GM21723 (cell line): ENCODE data around the gene CHRNG.
"Not testable (repeated sequence)": the region's sequence is repeated elsewhere in the genome, so short reads cannot be mapped to it uniquely, and the experiment has no call there.

Experiments used
- ATAC-seq: cut with Tn5 transposase; IDR thresholded peaks from one replicate; pipeline ENCODE4 v1.9.1; 2021; ENCODE audit warnings: mild to moderate bottlenecking, moderate library complexity; ENCODE audit not compliant: unreplicated experiment

The CHRNG gene

GRCh38 chr2:232543491-232543890, 4.0 kb downstream of the CHRNG start:
- ATAC-seq, result no peak

- ATAC-seq, result no peak
These were observed 4.6 kb downstream of the CHRNG start for GRCh38 chr2:232543928-232544631.

DNA sequence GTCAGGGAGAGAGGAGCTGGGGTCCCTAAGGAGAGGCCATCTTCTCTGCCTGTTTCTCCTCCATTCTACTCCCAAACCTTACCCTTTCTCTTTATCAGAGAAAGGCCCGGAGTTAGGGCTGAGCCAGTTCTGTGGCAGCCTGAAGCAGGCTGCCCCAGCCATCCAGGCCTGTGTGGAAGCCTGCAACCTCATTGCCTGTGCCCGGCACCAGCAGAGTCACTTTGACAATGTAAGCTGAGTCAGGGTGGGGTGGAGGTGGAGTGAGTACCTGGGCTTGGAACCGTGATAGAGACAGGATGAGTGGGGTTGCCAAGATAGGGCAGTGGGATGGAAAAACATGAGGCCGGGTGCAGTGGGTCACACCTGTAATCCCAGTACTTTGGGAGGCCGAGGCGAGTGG, 5.2 kb downstream of the CHRNG start:
- no peak for ATAC-seq

GRCh38 chr2:232545511-232546375, 6.3 kb downstream of the CHRNG start:
- ATAC-seq, result no peak

GRCh38 chr2:232547991-232548390, 8.5 kb downstream of the CHRNG start:
- ATAC-seq, result no peak

DNA sequence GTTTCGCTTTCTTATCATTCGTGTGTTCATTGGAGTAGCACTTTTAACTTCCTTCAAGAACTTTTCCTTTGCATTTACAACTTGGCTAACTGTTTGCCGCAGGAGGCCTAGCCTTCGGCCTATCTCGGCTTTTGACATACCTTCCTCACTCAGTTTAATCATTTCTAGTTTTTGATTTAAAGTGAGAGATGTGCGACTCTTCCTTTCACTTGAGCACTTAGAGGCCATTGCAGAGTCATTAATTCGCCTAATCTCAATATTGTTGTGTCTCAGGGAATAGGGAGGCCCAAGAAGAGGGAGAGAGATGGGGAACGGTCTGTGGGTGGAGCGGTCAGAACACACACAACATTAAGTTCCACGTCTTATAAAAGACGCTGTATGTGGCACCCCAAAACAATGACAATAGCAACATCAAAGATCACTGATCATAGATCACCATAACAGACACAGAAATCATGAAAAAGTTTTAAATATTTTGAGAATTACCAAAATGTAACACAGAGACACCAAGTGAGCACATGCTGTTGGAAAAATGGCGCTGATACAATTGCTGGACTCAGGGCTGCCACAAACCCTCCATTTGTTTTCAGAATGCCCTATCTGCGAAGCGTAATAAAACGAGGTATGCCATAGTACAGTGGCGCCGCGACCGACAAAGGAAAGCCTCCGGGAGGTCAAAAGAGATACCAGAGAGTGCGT, 10.3 kb downstream of the CHRNG start:
- ATAC-seq, result no peak

GRCh38 chr2:232550354-232551249, 11.1 kb downstream of the CHRNG start, which contains the start of the genes EIF4E2 and TIGD1:
TSS of gene EIF4E2 (plus strand) at chr2:232550689. CDS start at chr2:232550725, 36 bp downstream.
TSS of gene TIGD1 (minus strand) at chr2:232550557. CDS start at chr2:232549882, 675 bp downstream.
- ATAC-seq, result peak; percentile 93

DNA sequence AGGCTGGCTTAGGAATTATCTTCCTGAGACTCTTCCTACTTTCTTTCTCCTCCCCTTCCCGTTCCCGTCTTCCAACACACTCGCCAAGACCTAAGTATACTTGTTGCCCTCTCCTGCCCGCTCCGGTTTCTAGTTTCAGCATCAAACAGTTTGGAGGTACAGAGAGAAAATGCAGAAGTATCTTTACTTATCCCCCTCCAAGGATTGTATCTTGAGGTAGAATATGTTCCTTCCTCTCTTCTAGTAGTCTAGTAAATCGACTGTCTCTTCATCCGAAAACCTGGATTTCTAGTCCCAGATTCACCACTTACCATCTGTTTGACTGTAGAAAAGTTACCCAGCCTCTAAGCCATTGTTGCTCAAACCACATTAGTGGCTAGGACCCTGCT, 11.8 kb downstream of the CHRNG start:
- ATAC-seq, result no peak

DNA sequence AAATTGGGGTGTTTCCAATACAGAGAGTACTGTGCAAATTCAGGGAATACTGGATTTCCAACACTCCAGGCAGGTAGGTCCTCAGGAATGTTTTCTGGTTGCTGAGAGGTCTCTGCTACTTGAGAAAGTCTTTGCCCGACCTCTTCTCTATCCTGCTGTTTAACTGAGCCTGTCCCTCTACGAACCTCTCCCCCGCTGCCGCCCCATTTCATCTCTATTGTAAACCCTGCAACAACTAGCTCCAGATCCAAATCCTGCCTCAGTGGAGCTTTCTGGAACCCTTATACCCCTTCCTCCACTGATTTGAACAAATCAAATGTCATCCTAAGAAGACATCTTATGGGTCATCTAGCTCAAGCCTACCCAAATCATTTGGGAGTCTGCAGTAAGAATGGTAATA, 12.3 kb downstream of the CHRNG start:
- ATAC-seq, result no peak

- ATAC-seq, result no peak
These were observed 16.9 kb downstream of the CHRNG start for GRCh38 chr2:232556426-232556825.

GRCh38 chr2:232562515-232563151, 23.1 kb downstream of the CHRNG start:
- no peak for ATAC-seq

DNA sequence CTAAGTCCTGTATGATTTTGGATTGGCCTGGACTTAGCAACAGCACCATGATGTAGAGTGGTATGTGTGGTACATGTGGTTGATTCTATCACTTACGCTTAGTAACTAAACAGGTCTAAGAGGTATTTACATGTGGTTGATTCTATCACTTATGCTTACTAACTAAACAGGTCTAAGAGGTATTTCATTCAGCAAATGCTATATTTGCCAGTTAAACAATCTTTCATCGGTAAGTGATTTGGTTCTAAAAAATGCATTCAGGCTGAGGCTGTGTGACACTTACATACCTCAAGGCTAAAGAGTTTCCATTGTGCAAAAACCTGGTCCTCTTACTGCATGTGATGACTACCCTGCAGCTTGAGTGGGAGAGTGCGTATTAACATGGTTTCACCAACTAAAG, 24.1 kb downstream of the CHRNG start:
- no peak for ATAC-seq

GRCh38 chr2:232567721-232568120, 28.2 kb downstream of the CHRNG start:
- ATAC-seq, result no peak

DNA sequence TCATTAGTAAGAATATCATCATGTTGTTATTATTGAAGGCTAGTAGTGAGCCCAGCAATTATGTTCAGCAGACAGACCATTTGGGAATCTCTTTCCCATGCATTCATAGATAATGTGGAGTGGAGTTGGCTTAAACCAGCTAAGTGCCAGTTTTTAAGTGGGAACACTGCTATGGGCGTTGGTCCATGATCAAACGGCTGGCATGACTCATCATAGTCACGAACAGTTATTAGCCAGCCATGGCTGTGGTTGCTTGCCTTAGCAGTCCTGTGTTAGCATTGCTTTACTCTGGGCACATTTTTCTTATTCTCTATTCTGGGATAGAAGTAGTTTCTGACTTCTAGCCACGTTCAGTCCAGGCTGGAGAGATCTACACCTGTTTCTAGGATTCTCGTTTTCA, 28.7 kb downstream of the CHRNG start:
- ATAC-seq, result no peak

- no peak for ATAC-seq
These were observed 30.0 kb downstream of the CHRNG start for GRCh38 chr2:232569541-232569940.

GRCh38 chr2:232570481-232570880, 31.0 kb downstream of the CHRNG start:
- not testable (repeated sequence) for ATAC-seq

DNA sequence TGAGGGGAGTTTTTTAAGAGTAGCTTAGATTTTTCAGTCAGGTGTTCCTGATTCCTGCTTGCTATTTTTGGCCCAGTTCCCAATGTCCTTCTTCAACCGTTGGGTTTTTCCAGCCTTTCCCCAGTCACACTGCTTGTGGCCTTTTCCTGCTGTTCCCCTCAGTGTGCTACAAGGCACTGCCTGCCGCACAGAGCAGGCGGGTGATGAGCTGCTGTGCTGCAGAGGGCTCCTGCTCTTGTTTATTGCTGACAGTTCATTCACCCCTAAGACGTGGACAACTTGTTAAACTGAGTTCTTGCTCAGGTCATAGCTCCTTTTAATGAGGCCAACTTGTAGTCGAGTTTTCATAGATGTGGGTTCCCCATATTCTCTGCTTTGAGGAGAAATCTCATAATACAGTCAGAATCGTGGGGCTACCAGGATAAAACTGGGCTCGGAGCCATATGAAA, 31.6 kb downstream of the CHRNG start:
- no peak for ATAC-seq

DNA sequence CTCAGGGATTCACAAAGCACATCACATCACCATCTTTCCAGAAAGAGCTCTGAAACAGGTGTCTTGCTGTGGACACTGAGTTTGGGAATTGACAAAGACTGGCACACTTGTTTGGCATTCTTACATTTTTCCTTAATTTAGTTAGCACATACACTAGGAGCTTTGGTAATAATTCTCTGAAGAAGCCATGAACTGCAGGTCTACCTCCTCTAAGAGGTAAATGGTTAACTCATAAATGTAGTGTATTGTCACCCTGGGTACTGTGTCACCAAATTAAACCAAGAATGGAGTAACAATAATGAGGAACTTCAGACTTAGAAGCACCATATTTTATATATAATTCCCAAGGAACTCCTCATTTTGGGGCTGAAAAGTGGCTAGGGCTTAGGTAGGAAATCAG, 33.5 kb downstream of the CHRNG start:
- ATAC-seq, result no peak

GRCh38 chr2:232573771-232574435, 34.4 kb downstream of the CHRNG start:
- no peak for ATAC-seq
